HuH-7 (cell line): ENCODE results near the gene TECTB.

ENCODE experiments used
- DNase-seq: peaks from one replicate; pipeline ENCODE4 v3.0.0; 2011; ENCODE audit warnings: low spot score

The TECTB gene

DNA sequence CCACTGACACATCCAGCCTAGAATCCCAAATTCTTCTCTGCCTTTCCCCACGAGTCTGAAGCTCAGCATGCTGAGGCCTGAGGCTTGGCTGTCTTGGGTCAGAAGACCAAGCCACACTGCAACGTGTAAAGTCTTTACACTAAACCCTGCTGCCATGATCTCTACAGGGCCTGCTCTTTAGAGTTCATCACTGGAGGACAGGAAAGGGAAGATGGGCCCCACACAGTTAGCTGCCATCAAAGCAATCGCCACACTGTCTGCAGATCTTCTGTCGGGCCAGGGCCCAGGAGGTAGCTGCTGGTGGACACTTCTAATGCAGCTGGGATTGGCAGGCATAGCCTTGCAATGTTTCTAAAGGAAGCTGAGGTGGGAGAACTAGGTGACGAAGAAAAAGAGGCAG lies 8.4 kb upstream of the TECTB start:
- no peak for DNase-seq

- DNase-seq: peak; percentile 49
These were observed 7.5 kb upstream of the TECTB start for GRCh38 chr10:112275512-112276245.

- no peak for DNase-seq
These were observed 4.3 kb upstream of the TECTB start for GRCh38 chr10:112278871-112279270.

GRCh38 chr10:112279433-112279832 lies 3.8 kb upstream of the TECTB start:
- no peak for DNase-seq

DNA sequence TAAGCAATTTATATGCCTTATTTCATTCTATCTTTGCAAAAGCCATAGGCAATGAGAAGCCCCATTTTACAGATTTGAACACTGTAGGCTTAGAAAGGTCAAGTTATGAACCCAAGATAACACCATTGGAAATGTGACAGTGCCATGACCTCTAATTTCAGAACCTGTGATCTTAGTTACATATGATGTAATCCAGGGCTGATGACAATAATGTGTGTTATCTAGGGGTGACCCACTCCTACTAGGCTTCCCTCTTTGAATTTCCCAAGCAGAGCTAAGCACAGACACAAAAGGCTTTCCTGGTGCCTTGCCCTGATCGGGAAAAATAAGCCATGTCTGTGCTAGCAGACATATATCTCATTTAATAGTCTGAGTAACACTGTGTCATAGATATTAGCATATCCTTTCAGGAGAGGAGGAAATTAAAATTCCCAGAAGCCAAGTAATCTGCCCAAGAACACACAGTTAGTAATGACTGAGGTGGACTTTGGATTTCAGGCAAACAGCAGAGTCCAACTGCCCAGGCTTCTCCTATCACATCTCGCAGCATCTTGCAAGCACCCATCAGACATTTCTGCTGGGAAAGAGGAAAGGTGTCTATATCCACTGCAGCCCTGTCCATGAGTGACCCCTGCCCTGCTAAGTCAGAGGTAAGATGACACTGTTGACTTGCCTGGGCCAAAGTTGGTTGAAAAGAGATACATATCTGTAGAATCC lies 2.8 kb upstream of the TECTB start:
- peak; percentile 38 for DNase-seq

GRCh38 chr10:112282086-112282485 lies 1.1 kb upstream of the TECTB start:
- no peak for DNase-seq

GRCh38 chr10:112286837-112287818 lies 3.9 kb downstream of the TECTB start:
- DNase-seq: no peak

DNA sequence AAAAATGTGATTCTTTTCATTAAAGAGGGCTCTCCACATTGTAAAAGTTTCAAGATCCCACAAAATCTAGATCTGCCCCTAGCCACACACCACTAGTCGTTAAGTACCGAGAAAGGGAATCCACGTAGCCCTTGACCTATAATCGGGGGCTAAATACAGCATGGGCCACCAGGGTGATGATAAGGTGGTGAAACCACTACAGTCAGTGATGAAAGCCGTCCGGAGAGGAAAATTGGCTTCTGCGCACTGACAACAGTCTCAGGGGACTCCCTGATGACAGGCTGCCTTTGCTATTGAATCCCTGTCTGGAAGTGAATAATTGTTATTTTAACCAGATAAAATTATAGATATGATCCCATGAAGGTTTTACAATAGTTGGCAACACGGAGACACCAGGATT lies 4.6 kb downstream of the TECTB start:
- no peak for DNase-seq

DNA sequence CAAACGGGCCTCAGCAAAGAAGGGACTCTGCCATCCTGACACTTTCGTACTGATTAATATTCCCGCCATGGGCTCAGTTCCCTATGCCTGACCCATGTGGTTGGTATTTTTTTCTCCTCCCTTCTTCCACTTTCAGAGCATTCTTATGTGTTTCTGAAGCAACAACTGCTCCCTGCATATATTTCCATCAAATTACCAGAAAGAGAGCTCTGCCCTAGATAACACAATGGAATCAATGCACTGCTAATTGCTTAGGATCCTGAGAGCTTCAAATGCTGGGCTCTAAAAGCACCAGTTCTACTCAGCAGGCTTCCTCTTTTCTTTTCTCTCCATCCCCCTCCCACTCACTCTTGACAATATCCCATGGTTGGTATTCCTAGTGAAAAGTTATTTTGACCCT lies 5.3 kb downstream of the TECTB start:
- DNase-seq: no peak

GRCh38 chr10:112289373-112290053 lies 6.3 kb downstream of the TECTB start:
- no peak for DNase-seq

DNA sequence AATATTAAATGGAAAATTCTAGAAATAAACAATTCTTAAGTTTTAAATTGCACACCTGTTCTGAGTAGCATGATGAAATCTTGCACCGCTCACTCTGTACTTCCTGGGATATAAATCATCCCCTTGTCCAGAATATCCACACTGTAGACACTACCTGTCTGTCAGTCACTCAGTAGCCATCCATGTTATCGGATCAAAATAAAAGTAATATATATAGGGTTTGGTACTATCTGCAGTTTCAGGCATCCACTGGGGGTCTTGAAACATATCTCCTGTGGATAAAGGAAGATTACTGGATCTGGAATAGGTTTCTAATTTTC lies 6.8 kb downstream of the TECTB start:
- no peak for DNase-seq

DNA sequence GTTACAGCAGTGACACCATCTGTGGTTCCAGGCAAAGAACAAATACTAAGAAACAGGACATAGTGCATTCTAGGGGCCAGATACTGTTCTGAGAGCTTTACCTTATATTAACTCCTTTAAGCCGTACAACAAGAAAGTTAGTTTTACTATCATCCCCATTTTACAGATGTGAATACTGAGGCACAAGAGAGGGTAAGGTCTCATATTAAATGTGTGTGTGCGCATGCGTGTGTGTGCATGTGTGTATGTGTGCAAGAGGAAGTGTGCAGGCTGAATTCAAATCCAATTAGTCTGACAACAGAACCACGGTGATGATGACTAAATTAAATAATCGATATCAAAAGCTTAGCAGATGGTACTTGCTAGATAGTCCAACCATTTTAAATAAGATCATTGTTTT lies 11.0 kb downstream of the TECTB start:
- DNase-seq: no peak

GRCh38 chr10:112295853-112296830 lies 12.9 kb downstream of the TECTB start:
- no peak for DNase-seq

- no peak for DNase-seq
These were observed 13.7 kb downstream of the TECTB start for GRCh38 chr10:112296908-112297331.

- no peak for DNase-seq
These were observed 15.4 kb downstream of the TECTB start for GRCh38 chr10:112298581-112298980.

- DNase-seq: no peak
These were observed 16.3 kb downstream of the TECTB start for GRCh38 chr10:112299456-112299855.

DNA sequence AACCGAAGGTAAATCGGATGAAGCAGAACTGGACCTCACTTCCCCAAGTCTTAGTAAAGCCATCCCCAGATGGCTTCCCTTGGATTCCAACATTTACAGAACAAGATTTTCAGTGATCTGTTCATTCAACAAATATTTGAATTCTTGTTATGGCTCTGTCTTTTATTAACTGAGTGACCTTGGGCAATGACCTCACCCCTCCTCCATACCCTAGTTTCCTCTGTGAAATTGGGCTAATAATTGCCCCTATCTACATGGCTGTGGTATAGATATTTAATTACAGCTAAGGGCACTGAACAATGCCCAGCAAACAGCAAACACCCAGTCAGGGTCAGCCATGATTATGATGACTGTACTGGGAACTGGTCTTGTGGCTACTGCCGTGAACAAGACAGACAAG lies 19.1 kb downstream of the TECTB start:
- DNase-seq: no peak

- DNase-seq: no peak
These were observed 20.3 kb downstream of the TECTB start for GRCh38 chr10:112303528-112303927.

DNA sequence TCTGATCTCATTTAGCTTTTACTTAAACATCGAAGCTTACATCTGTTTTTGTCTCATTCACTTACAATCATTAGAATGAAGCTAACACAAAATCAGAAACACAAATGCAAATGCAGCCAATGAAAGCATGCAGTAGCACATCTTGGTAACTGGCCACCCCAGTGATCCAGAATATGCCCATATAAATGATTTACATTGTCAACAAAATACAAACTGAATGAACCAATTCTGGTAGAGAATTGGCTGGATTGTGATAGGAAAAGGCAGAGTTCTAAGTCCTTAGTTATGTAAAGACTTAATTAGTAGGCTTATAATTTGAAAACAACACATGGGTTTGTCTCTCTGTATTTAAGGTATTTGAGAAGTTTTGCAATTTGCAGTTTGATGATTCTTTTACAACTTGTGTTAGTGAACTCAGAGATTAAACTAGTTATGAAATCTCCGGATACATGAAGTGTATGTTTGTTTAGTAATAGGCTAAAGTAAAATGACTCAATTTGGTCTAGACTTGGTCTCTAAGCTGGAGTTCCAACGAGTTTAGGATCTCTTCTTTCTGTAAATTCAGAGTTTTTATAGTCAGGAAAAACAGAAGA lies 21.2 kb downstream of the TECTB start:
- no peak for DNase-seq

DNA sequence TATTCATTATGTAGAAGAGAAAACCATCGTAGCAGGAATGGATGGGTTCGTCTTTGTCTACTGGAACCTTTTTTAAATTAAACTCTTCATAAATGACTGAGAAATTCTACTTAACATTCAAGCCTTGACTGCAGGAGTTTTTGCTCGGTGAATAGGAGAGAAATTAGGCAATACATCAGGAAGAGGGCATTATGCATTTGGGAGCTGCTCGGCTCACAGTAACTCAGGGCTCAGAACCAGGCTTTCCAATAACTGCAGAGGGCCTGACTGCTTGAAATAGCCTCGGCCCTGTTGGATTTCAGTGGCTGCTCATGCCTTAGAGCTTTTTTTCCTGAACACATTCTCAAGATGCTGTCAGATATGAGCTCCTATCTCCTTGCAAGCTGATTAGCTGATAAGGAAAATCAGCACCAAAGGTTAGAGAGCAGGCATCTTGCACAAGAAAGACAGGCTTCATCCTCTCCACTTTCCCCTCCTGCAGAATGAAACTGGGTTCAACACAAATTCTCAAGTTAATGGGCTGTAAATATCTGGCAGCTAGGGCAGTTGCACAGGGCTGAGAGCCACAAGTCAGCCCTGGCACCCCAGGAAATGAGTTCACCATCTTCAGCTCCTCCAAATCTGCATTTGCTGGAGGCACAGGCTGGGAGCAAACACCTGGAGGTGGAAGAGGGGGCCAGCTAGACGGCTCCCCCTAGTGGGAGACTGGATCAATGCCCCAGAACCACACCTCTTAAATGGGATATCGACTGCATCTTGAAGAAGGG lies 24.3 kb downstream of the TECTB start:
- peak; percentile 70 for DNase-seq
